A549 treated with ZK216348 at 1 μM for 4 hours (cell line): ENCODE measurements around the gene POLR3H. TPM values are rescaled to one million over a fixed set of nuclear protein-coding genes. Genes with fewer than 3 reads are reported as not detected.

Source experiments
- total RNA-seq: library from RNA; stranded (reverse); fragments of 200-300 nt; extraction: Qiagen RNA extraction; gene quantifications from 5 replicates; pipeline ENCODE4 v1.2.3, GENCODE V29; 2022; ENCODE audit warnings: low read depth

Gene POLR3H
- total RNA-seq = 24.3 to 45.8 TPM (median 44.2 TPM) in 5 replicates

GRCh38 chr22:41543854-41544670 lies at the start of gene POLR3H:
POLR3H (minus strand) TSS chr22:41544470; CDS start chr22:41544101, 369 bp downstream.

GRCh38 chr22:41589391-41590241 lies 45.3 kb upstream of the POLR3H start, which contains the start of gene PMM1:
PMM1 (minus strand) TSS chr22:41589840; CDS start chr22:41589805, 35 bp downstream.

Other genes starting within 250 kb of the POLR3H start
- 15.7 to 26.9 TPM (median 25.0 TPM) in 5 replicates for gene ZC3H7B, start 242.9 kb downstream of the POLR3H start, total RNA-seq
- gene TEF, start 162.5 kb downstream of the POLR3H start, total RNA-seq = 0.76 to 1.2 TPM (median 0.79 TPM) in 5 replicates
- gene TOB2, start 97.7 kb downstream of the POLR3H start, total RNA-seq = 17.6 to 27.5 TPM (median 21.6 TPM) in 5 replicates
- 58.9 to 80.9 TPM (median 66.8 TPM) in 5 replicates for gene PHF5A, start 75.8 kb downstream of the POLR3H start, total RNA-seq
- gene ACO2, start 75.4 kb downstream of the POLR3H start, total RNA-seq = 40.4 to 49.7 TPM (median 48.1 TPM) in 5 replicates
- gene CSDC2, start 16.5 kb upstream of the POLR3H start, total RNA-seq = 1.5 to 2.9 TPM (median 2.2 TPM) in 5 replicates
- 24.1 to 34.3 TPM (median 29.1 TPM) in 5 replicates for gene PMM1, start 45.4 kb upstream of the POLR3H start, total RNA-seq
- gene DESI1, start 76.6 kb upstream of the POLR3H start, total RNA-seq = 14.9 to 18.7 TPM (median 16.4 TPM) in 5 replicates
- gene XRCC6, start 76.8 kb upstream of the POLR3H start, total RNA-seq = 282 to 431 TPM (median 302 TPM) in 5 replicates
- 121 to 188 TPM (median 163 TPM) in 5 replicates for gene SNU13, start 144.4 kb upstream of the POLR3H start, total RNA-seq
- 0.21 TPM in 1 of 5 replicates, not detected in the others for gene MEI1, start 155.0 kb upstream of the POLR3H start, total RNA-seq